A673 (cell line): ENCODE results near the gene FSD1.

ENCODE experiments used
- CTCF ChIP-seq: fragments of 300-800, 200-600 bp; sonication (generic); conservative IDR thresholded peaks from 2 replicates; pipeline ENCODE4 v1.5.1; 2017; ENCODE audit warnings: low read depth, mild to moderate bottlenecking, antibody characterized with exemption, low read length, moderate library complexity, mixed read lengths
- EZH2 ChIP-seq: fragments of 200-600 bp; sonication (generic); IDR thresholded peaks from 2 replicates; pipeline ENCODE4 v1.6.1; 2017; ENCODE audit warnings: borderline replicate concordance, low read depth, mild to moderate bottlenecking, mixed read lengths, antibody characterized with exemption, low read length; ENCODE audit not compliant: poor library complexity, severe bottlenecking

DNA sequence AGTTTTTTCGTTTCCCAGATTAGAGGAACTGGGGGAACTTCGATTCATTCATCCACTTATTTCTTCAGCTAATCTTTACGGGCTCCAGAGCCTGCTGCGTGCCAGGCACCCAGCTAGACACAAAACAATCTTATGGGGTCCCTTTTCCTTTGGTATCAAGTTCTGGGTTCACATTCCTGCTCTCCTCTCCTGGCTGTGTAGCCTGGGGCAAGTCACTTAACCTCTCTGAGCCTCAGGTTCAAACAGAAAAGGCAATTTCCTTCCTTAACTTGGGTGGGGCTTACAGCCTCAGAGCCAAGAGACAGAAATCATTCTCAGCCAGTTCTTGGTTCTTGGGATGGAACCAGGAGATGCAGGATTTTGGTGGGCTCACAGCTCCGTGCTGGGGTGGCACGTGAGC is 19.4 kb upstream of the FSD1 start:
- no peak for TF ChIP-seq CTCF
- no peak for TF ChIP-seq EZH2
